ENCODE results near the gene NCOA7.

DNA sequence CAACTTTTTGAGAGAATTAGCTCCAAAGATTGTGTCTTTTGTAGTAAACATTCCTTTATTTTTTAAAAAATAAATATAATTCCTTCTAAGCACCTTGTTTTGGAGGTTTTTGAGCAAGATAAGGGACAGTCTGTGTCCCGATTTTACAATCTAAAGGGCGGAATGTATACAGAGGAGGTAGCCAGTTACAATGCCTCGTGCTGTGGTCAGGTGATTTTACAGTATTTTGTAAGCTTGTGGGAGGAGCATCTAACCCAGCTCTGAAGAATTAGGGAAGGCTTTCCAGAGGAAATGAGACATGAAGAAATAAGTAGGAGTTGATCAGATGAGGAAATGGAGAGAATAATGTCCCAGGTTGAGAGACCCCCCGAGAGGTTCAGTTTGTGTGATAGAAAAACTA is 167.1 kb downstream of the NCOA7 start:
- TF ChIP-seq EZH2 (IDR thresholded peaks at IDR 0.05), result no peak
- TF ChIP-seq, protein P1, sequence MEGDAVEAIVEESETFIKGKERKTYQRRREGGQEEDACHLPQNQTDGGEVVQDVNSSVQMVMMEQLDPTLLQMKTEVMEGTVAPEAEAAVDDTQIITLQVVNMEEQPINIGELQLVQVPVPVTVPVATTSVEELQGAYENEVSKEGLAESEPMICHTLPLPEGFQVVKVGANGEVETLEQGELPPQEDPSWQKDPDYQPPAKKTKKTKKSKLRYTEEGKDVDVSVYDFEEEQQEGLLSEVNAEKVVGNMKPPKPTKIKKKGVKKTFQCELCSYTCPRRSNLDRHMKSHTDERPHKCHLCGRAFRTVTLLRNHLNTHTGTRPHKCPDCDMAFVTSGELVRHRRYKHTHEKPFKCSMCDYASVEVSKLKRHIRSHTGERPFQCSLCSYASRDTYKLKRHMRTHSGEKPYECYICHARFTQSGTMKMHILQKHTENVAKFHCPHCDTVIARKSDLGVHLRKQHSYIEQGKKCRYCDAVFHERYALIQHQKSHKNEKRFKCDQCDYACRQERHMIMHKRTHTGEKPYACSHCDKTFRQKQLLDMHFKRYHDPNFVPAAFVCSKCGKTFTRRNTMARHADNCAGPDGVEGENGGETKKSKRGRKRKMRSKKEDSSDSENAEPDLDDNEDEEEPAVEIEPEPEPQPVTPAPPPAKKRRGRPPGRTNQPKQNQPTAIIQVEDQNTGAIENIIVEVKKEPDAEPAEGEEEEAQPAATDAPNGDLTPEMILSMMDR (IDR thresholded peaks at IDR 0.05), result no peak
